K562 (cell line): ENCODE measurements around the gene P4HB.

Source experiments
- EGR1 ChIP-seq: fragments of 450-650 bp; conservative IDR thresholded peaks from 2 replicates; pipeline ENCODE4 v1.6.1; 2017; ENCODE audit warnings: mild to moderate bottlenecking
- EHMT2 ChIP-seq: fragments of 450-650 bp; IDR thresholded peaks from 2 replicates; pipeline ENCODE4 v1.6.1; 2018; ENCODE audit warnings: antibody characterized with exemption
- KLF16 ChIP-seq: IDR thresholded peaks from 2 replicates; pipeline ENCODE4 v1.6.1; 2016; ENCODE audit warnings: antibody characterized with exemption
- PHF21A ChIP-seq: fragments of 450-650 bp; IDR thresholded peaks from 2 replicates; pipeline ENCODE4 v1.6.1; 2017; ENCODE audit warnings: low read depth, borderline replicate concordance
- POLR2A ChIP-seq: fragments of 450-650 bp; conservative IDR thresholded peaks from 2 replicates; pipeline ENCODE4 v1.6.1; 2016
- RAD21 ChIP-seq, 2 experiments: fragments of 250-450 bp in 1 of 2; fragments of 450-650 bp in 1 of 2; sonication (Bioruptor Pico) in 1 of 2; formaldehyde crosslinking in 1 of 2; IDR thresholded peaks in 1 of 2; conservative IDR thresholded peaks in 1 of 2; 2 replicates each; pipeline versions ENCODE4 v1.4.0 to v1.8.0; 2020 to 2022; ENCODE audit warnings: mild to moderate bottlenecking in 2 of 2, moderate library complexity in 1 of 2
- RFX1 ChIP-seq: fragments of 450-650 bp; IDR thresholded peaks from 2 replicates; pipeline ENCODE4 v1.6.1; 2016; ENCODE audit warnings: mild to moderate bottlenecking, moderate library complexity
- ZNF140 ChIP-seq: fragments of 250-450 bp; sonication (Bioruptor Pico); IDR thresholded peaks from 2 replicates; pipeline ENCODE4 v1.8.0; 2021; ENCODE audit warnings: moderate library complexity, mild to moderate bottlenecking, inconsistent platforms
- ZNF407 ChIP-seq: fragments of 450-650 bp; IDR thresholded peaks from 2 replicates; pipeline ENCODE4 v1.6.1; 2016; ENCODE audit warnings: low read depth

DNA sequence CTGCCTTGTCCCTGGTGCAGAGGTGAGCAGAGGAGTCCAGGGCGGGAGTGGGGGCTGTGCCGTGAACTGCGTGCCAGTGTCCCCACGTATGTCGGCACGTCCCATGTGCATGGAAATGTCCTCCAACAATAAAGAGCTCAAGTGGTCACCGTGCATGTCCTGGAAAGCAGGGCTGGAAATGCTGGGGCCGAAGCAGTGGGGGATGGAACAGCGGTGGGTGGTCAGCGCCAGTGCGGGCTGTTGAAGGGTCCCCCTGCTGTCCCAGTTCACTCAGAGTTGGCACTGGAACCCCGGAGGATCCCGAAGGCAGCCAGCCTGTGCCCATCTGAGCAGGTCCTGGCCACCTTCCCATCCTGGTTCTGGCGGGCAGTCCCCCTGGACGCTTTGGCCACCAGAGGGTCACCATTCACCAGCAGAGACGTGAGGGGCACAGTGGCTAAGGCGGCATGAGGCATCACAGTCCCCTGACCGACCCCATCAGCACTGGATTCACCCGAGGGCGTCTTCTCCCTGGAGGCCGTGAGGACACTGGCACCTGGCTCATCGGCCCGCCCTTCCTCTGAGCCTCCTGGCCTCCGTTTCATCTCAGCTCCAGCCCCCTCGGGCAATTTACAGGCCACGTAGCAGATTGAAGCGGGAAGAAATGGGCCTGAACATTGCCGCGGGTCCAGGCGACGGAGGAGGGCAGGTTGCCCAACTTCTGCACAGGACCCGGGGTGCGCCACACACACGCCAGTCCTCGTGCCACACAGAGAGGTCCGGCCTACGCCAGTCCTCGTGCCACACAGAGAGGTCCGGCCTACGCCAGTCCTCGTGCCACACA is 46.3 kb downstream of the P4HB start:
- TF ChIP-seq PHF21A (no peak), ZNF140 (CRISPR knock-in tag) (no peak), POLR2A (no peak), EGR1 (no peak), KLF16 (no peak), ZNF407 (no peak), EHMT2 (no peak), RFX1 (no peak), RAD21 (CRISPR knock-in tag; conservative IDR thresholded peaks at IDR 0.05 in 1 of 2, IDR thresholded peaks at IDR 0.05 in 1 of 2) (no peak)
